Calu3 (cell line): Measurements from ENCODE around the gene SNRK. TPM values are rescaled to one million over a fixed set of nuclear protein-coding genes. Genes with fewer than 3 reads are reported as not detected.

Experiments used
- BruUV-seq: library from RNA; stranded (reverse); fragments of 400-500 nt; replicated peaks from 2 replicates; lab custom pipeline; 2021; lab: Mats Ljungman, UMichigan
- CTCF ChIA-PET: fragments of 300-600 bp; sonication (Branson Sonifier 250); formaldehyde crosslinking; loops from one replicate; lab custom pipeline; 2022; ENCODE audit warnings: antibody characterized with exemption; lab: Charles Lee
- DNase-seq: peaks from one replicate; pipeline ENCODE4 v3.0.0; 2022
- H3K27ac Mint-ChIP-seq: one replicate; pipeline ENCODE4 v1.8.0; 2022; ENCODE audit warnings: mixed read lengths; ENCODE audit not compliant: unreplicated experiment
- H3K27me3 Mint-ChIP-seq: one replicate; pipeline ENCODE4 v1.8.0; 2022; ENCODE audit warnings: mixed read lengths; ENCODE audit not compliant: unreplicated experiment
- H3K36me3 Mint-ChIP-seq: one replicate; pipeline ENCODE4 v1.8.0; 2022; ENCODE audit warnings: mild to moderate bottlenecking, moderate library complexity, mixed read lengths; ENCODE audit not compliant: insufficient read depth, unreplicated experiment
- H3K4me1 Mint-ChIP-seq: one replicate; pipeline ENCODE4 v1.8.0; 2022; ENCODE audit warnings: mild to moderate bottlenecking, low read depth, mixed read lengths; ENCODE audit not compliant: unreplicated experiment
- H3K4me3 Mint-ChIP-seq: one replicate; pipeline ENCODE4 v1.8.0; 2022; ENCODE audit warnings: mild to moderate bottlenecking, low read depth, moderate library complexity, mixed read lengths; ENCODE audit not compliant: unreplicated experiment
- H3K9me3 Mint-ChIP-seq: one replicate; pipeline ENCODE4 v1.8.0; 2022; ENCODE audit warnings: low read depth, mixed read lengths; ENCODE audit not compliant: unreplicated experiment
- CTCF ChIP-seq: fragments of 200-600 bp; IDR thresholded peaks from one replicate; pipeline ENCODE4 v1.8.0; 2022; ENCODE audit warnings: antibody characterized with exemption; ENCODE audit not compliant: unreplicated experiment
- intact Hi-C: fragments of 100-400 bp; cut with micrococcal nuclease; formaldehyde crosslinking; loops from one replicate; pipeline ENCODE4 v1.10.0; 2022; ENCODE audit not compliant: unreplicated experiment
- total RNA-seq: library from RNA; stranded (reverse); gene quantifications from 2 replicates; pipeline ENCODE4 v1.2.3, GENCODE V29; 2022

Gene SNRK
- total RNA-seq, 1 experiment from 2014 or later, result 21.0 TPM

GRCh38 chr3:43291546-43291945 lies 5.2 kb downstream of the SNRK start:
- CTCF ChIA-PET, result no interaction called here
- DNase-seq, result no peak
- peaks cover 6% of the 10 kb centered on the region for H3K36me3 Mint-ChIP-seq
- H3K27me3 Mint-ChIP-seq, result no peaks in the 10 kb centered on the region
- H3K4me3 Mint-ChIP-seq, result no peak overlapping the region
- peaks cover 45% of the 10 kb centered on the region for H3K4me1 Mint-ChIP-seq
- no peaks in the 10 kb centered on the region for H3K9me3 Mint-ChIP-seq
- no peak for TF ChIP-seq CTCF
- BruUV-seq, result no TSS peak
- intact Hi-C loops, result loop anchor here (10.0 kb wide), 1 partner anchor 213 kb away; no protein-coding TSS in a partner anchor
- no peak overlapping the region for H3K27ac Mint-ChIP-seq

GRCh38 chr3:43294975-43295374 lies 8.6 kb downstream of the SNRK start:
- H3K27ac Mint-ChIP-seq, result no peak overlapping the region
- TF ChIP-seq CTCF, result no peak
- H3K36me3 Mint-ChIP-seq, result no peaks in the 10 kb centered on the region
- CTCF ChIA-PET, result interaction anchor here (1.1 kb wide), 1 partner anchor 9 kb away, joined by 3 read pairs; the partner anchor contains the start of gene SNRK
- H3K9me3 Mint-ChIP-seq, result no peaks in the 10 kb centered on the region
- peaks cover 34% of the 10 kb centered on the region for H3K4me1 Mint-ChIP-seq
- intact Hi-C loops, result loop anchor here (10.0 kb wide), 1 partner anchor 210 kb away; no protein-coding TSS in a partner anchor
- H3K27me3 Mint-ChIP-seq, result no peaks in the 10 kb centered on the region
- DNase-seq, result no peak
- no TSS peak for BruUV-seq
- no peak overlapping the region for H3K4me3 Mint-ChIP-seq

DNA sequence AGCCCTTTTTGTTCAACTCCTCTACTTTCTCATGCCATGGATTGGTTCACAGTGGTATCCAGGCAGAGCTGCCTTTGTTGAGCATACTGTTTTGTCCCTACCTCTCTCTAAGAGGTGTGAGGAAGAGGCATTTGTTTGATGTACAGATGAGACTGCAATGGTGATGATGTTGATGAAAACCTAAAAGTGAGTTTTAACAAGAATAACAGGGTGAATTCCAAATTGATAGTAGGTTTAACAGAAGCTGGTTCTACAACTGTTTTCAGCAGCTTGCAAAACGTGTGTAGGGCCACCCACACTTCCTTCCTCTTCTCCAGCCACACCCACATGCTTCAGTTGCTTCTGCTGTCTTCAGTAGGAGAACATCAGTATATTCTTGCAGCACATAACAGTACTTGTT lies 10.2 kb downstream of the SNRK start:
- TF ChIP-seq CTCF, result no peak
- Mint-ChIP-seq H3K36me3 (no peaks in the 10 kb centered on the region), H3K9me3 (no peaks in the 10 kb centered on the region), H3K27me3 (no peaks in the 10 kb centered on the region), H3K4me1 (peaks cover 18% of the 10 kb centered on the region), H3K4me3 (no peak overlapping the region), H3K27ac (no peak overlapping the region)
- CTCF ChIA-PET, result no interaction called here
- DNase-seq, result no peak
- intact Hi-C loops, result loop anchor here (10.0 kb wide), 1 partner anchor 208 kb away; no protein-coding TSS in a partner anchor
- BruUV-seq, result no TSS peak

GRCh38 chr3:43298292-43298691 lies 12.0 kb downstream of the SNRK start:
- H3K36me3 Mint-ChIP-seq, result no peaks in the 10 kb centered on the region
- H3K27me3 Mint-ChIP-seq, result no peaks in the 10 kb centered on the region
- no peak overlapping the region for H3K27ac Mint-ChIP-seq
- peaks cover 9% of the 10 kb centered on the region for H3K4me1 Mint-ChIP-seq
- DNase-seq, result no peak
- no peaks in the 10 kb centered on the region for H3K9me3 Mint-ChIP-seq
- TF ChIP-seq CTCF, result no peak
- intact Hi-C loops, result loop anchor here (10.0 kb wide), 1 partner anchor 207 kb away; no protein-coding TSS in a partner anchor
- no TSS peak for BruUV-seq
- CTCF ChIA-PET, result no interaction called here
- H3K4me3 Mint-ChIP-seq, result no peak overlapping the region
